ENCODE results near the gene LRBA.

- TF ChIP-seq CTCF (IDR thresholded peaks at IDR 0.05) (peak in 1 of 3 donors; percentile 45), POLR2A (IDR thresholded peaks at IDR 0.05) (no peak), POLR2AphosphoS5 (IDR thresholded peaks at IDR 0.05) (no peak)
Observed at GRCh38 chr4:150297861-150298474, 717.1 kb downstream of the LRBA start.

All from breast epithelium (tissue), 3 donors.